ENCODE data around the gene CTPS1. TPM values are rescaled to one million over a fixed set of nuclear protein-coding genes. Genes with fewer than 3 reads are reported as not detected.
A peak's percentile ranks its signal among the peaks of the same experiment; 100 is the strongest.

The CTPS1 gene
- total and polyA plus RNA-seq, 2 of the 13 experiments (the other 11 are each of a cell fraction or from before 2014, with no cell fraction given), result 9.6 to 42.8 TPM

GRCh38 chr1:40930174-40930964, 49.1 kb upstream of the CTPS1 start (continued):
- TF ChIP-seq ARID5B (CRISPR knock-in tag; IDR thresholded peaks at IDR 0.05) (0 out of 2 replicates have a peak, but pooled peaks have one; percentile 10), HNRNPK (IDR thresholded peaks at IDR 0.05; ENCODE audit: low read depth, low read length, poor library complexity, severe bottlenecking) (no peak), TBL1XR1 (IDR thresholded peaks at IDR 0.05; ENCODE audit: borderline replicate concordance, low read length, partially characterized antibody) (no peak), SALL1 (CRISPR knock-in tag; IDR thresholded peaks at IDR 0.05) (peak; percentile 24; the same call in 1 of the 2 replicates), PREB (CRISPR knock-in tag; IDR thresholded peaks at IDR 0.05) (no peak), GATAD2A (CRISPR knock-in tag; IDR thresholded peaks at IDR 0.05) (0 out of 2 replicates have a peak, but pooled peaks have one; percentile 23), ZNF263 (CRISPR knock-in tag; IDR thresholded peaks at IDR 0.05) (no peak), ZNF644 (CRISPR knock-in tag; IDR thresholded peaks at IDR 0.05; ENCODE audit: low read depth) (peak; percentile 36; the same call in 1 of the 2 replicates), TAF1 (CRISPR knock-in tag; IDR thresholded peaks at IDR 0.05) (no peak), ZFP41 (CRISPR knock-in tag; IDR thresholded peaks at IDR 0.05; ENCODE audit: borderline replicate concordance) (no peak), ZNF543 (CRISPR knock-in tag; IDR thresholded peaks at IDR 0.05) (no peak), TEAD3 (CRISPR knock-in tag; optimal IDR thresholded peaks at IDR 0.05; ENCODE audit: borderline replicate concordance) (peak; percentile 8), EP300 (IDR thresholded peaks at IDR 0.05; ENCODE audit: low read depth in 2 of 2, low read length in 2 of 2) (no peak), EP300 (CRISPR knock-in tag; IDR thresholded peaks at IDR 0.05; ENCODE audit: borderline replicate concordance) (no peak), ZFX (CRISPR knock-in tag; IDR thresholded peaks at IDR 0.05; ENCODE audit: low read depth) (no peak), ATF1 (CRISPR knock-in tag; IDR thresholded peaks at IDR 0.05) (no peak), HDAC2 (CRISPR knock-in tag; IDR thresholded peaks at IDR 0.05) (no peak), ZNF225 (CRISPR knock-in tag; IDR thresholded peaks at IDR 0.05) (no peak), PATZ1 (CRISPR knock-in tag; IDR thresholded peaks at IDR 0.05) (no peak), MAX (IDR thresholded peaks at IDR 0.05) (no peak), ELF4 (CRISPR knock-in tag; IDR thresholded peaks at IDR 0.05; ENCODE audit: borderline replicate concordance) (no peak), JDP2 (CRISPR knock-in tag; IDR thresholded peaks at IDR 0.05; ENCODE audit: borderline replicate concordance) (no peak)
